T-helper 2 cell (primary cell): ENCODE data around the gene ZNF101.
A peak's percentile ranks its signal among the peaks of the same experiment; 100 is the strongest.

Experiments used
- DNase-seq, 5 experiments: peaks; one replicate each; pipeline versions ENCODE4 v3.0.0 to v3.0.0-alpha.2; 2012 to 2022

The ZNF101 gene

GRCh38 chr19:19711934-19712828 lies 43.5 kb downstream of the ZNF101 start:
- DNase-seq: no peak

DNA sequence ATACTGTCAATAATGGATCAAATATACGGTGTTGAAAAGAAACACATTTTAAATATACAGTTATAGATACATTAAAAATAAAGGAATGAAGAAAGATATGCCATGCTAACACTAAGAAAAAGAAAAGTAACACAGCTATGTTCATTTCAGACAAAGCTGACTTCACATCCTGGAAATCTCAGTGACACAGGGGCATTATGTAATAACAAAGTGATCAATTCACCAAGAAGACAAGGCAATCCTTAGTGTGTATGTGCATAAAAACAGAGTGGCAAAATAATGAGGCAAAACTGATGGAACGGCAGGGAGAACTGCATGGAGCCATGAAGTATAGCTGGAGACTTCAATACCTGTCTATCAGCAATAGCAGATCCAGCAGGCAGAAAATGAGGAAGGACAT lies 51.2 kb downstream of the ZNF101 start:
- peak in 1 of 5 experiments; percentile 18 for DNase-seq

DNA sequence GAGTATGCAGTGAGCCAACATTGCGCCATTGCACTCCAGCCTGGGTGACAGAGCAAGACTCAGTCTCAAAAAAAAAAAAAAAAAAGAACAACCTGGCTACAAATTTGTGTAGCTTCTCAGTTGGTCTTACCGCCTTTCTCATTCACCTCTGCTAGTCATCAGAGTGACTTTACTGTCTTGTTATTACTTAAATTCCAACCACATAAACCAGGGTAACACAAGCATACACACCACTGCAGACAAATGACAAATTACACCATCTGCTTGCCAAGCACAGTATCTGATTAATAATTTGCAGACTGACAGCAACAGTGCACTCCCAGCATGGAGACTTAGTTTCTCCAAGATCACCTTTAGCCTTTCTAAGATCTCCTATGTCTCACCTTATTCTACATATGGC lies 53.3 kb downstream of the ZNF101 start:
- no peak for DNase-seq

DNA sequence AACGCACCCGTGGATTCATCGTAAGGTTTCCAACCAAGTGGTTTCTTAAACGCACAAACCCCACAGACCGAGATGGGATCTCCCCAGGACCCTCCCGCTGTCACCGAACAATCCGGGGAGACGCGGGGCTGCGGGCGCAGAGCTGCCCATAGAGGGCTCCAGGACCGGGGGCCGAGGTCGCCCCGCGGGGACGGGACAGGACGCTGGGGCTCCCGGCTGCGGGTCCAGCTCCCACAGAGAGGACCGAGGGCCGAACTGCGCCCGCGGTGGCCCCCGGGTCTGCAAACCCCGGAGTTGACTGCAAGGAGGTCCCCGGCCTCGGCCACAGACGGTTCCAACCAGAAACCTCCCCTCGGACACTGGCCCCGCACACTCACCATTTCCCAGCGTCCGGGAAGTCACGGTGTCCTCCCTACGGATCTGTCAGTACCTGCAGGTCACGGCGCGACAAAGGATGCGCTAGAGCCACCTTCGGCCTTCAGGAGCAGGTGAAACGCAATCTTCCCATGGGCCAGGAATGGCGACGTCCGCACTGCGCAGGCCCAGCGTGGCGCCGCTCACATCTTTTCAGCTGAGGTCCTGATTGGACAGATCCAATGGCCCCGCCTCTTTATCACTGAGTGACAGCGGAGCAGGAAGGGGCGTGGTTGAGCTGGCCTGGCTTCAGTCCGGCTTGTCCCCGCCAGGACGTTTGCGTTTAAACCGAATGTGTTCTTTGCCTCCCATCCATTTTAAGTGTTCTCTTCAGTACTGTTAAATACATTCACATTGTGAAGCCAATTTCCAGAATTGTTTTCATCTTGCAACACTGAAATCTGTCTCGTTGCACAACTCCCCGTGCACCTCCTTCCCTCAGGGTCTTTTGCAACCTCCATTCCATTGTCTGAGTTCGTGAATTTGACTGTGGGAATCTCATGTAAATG lies 64.2 kb downstream of the ZNF101 start, which contains the start of gene ZNF14:
TSS of gene ZNF14 (minus strand) at position 534 of the 923 bp plus-strand sequence. CDS start at position 380, 154 bp downstream.
- peak; percentile 69 to 94 (median 84) for DNase-seq
